ENCODE data around the gene CCDC137. TPM values are rescaled to one million over a fixed set of nuclear protein-coding genes. Genes with fewer than 3 reads are reported as not detected.

Gene CCDC137
- total RNA-seq, 3 donors from 2014 or later = 15.5 to 19.6 (median 15.6) TPM

GRCh38 chr17:81676906-81677305, 10.4 kb downstream of the CCDC137 start:
- Histone ChIP-seq H3K4me1 (ENCODE audit: low read depth) (no peaks in the 10 kb centered on the region), H3K4me3 (no peak overlapping the region), H3K36me3 (ENCODE audit: low read depth) (no peaks in the 10 kb centered on the region), H3K9me3 (no peaks in the 10 kb centered on the region)
- no peak for ATAC-seq
- no peak for DNase-seq
- TF ChIP-seq, protein P1, sequence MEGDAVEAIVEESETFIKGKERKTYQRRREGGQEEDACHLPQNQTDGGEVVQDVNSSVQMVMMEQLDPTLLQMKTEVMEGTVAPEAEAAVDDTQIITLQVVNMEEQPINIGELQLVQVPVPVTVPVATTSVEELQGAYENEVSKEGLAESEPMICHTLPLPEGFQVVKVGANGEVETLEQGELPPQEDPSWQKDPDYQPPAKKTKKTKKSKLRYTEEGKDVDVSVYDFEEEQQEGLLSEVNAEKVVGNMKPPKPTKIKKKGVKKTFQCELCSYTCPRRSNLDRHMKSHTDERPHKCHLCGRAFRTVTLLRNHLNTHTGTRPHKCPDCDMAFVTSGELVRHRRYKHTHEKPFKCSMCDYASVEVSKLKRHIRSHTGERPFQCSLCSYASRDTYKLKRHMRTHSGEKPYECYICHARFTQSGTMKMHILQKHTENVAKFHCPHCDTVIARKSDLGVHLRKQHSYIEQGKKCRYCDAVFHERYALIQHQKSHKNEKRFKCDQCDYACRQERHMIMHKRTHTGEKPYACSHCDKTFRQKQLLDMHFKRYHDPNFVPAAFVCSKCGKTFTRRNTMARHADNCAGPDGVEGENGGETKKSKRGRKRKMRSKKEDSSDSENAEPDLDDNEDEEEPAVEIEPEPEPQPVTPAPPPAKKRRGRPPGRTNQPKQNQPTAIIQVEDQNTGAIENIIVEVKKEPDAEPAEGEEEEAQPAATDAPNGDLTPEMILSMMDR (IDR thresholded peaks at IDR 0.05) = no peak
- intact Hi-C loops (cut with DNase I, micrococcal nuclease) = no loop called here

DNA sequence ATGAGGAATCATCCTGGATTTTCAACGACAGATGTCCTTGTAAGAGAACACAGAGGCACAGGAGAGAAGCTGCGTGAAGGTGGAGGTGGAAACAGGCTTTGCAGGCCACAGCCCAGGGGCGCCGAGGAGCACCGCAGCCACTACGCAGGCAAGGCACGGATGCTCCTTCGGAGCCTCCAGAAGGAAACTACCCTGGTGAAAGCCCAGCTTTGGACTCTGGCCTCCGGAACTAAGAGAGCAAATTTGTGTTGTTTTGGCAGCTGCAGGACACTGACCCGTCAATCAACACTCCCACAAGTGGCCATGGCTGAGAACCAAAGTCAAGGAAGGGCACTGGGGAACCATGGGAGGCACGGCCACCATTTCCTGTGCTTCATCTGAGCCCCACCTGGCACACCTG, 13.6 kb downstream of the CCDC137 start:
- Histone ChIP-seq H3K36me3 (ENCODE audit: low read depth) (no peaks in the 10 kb centered on the region), H3K9me3 (no peaks in the 10 kb centered on the region), H3K4me1 (ENCODE audit: low read depth) (peaks cover 14% of the 10 kb centered on the region), H3K4me3 (no peak overlapping the region)
- ATAC-seq (no peak), DNase-seq (no peak)
- intact Hi-C loops (cut with DNase I, micrococcal nuclease) = no loop called here
- TF ChIP-seq, protein P1 (IDR thresholded peaks at IDR 0.05) = no peak

DNA sequence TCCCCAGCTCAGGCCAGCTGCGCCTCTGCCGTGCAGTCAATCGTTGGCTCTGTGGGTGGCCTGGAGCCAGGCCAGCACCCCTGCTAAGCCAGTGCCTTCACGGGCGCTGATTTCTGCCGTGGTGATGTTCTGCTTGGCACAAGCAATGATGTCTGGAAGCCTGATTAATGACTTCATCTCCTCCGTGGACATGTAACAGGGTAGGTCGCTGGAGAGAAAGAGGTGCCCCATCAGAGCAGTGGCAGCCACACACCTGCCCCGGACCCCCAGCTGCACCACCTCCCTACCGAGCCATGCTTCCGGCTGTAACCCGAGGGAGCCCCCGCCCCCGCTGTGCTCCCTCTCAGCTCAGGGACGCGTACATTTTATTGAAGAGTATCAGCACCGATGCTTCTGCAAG, 15.1 kb downstream of the CCDC137 start:
- H3K4me3 ChIP-seq = no peak overlapping the region
- no peaks in the 10 kb centered on the region for H3K9me3 ChIP-seq
- H3K4me1 ChIP-seq (ENCODE audit: low read depth) = peaks cover 18% of the 10 kb centered on the region
- peaks cover 4% of the 10 kb centered on the region for H3K36me3 ChIP-seq (ENCODE audit: low read depth)
- TF ChIP-seq, protein P1 (IDR thresholded peaks at IDR 0.05) = no peak
- no peak for DNase-seq
- intact Hi-C loops (cut with DNase I, micrococcal nuclease) = no loop called here
- ATAC-seq = no peak

DNA sequence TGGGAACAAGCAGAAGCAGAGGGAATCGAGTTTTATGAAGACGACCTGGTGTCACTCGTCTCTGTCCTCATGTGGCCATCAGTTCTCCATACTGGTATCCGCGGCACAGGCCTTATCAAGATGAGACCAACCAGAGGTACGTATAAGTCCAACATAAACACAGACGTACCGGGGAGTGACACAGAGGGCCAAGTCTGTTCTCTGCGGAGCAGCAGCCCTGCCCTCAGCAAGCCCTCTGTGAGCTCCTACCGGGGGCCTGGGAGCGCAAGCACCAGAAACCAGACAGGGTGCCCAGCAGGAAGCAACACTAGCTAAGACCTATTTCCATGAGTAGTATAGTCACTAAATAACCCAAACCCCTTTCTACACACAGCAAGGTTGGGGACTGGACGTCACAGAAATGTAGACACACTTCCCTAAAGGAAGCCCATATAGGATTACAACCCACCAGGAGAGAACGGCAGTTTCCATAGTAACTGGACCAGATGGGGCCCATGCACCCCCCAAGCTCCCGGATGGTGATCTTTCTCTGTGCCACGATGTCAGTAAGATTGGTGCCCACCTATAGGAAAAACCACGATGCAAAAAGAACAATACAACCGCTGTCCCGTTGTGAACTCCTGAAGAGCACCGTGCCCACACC, 16.1 kb downstream of the CCDC137 start:
- H3K4me1 ChIP-seq (ENCODE audit: low read depth) = peaks cover 18% of the 10 kb centered on the region
- ATAC-seq (no peak), DNase-seq (no peak)
- TF ChIP-seq, protein P1 (IDR thresholded peaks at IDR 0.05) = no peak
- H3K4me3 ChIP-seq = peak overlapping the region; percentile 99
- intact Hi-C loops (cut with DNase I, micrococcal nuclease) = no loop called here
- peaks cover 4% of the 10 kb centered on the region for H3K36me3 ChIP-seq (ENCODE audit: low read depth)
- no peaks in the 10 kb centered on the region for H3K9me3 ChIP-seq

DNA sequence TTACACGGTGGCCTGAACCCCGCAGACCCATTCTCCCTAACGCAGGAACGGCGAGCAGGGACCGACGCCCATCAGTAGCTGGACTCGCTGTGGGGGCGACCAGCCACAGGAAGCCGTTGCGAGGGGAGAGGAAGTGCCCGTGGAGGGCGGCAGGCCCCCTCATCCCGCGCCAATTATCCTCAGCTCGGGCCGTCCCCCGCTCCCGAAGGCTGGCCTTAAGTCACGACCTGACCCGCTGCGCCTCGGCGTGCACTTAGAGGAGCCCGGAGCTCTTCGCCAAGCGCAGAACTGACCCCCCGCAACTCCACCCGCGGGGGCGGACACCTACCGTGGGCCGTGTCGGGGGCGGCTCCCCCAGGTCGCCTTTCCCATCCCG, 16.7 kb downstream of the CCDC137 start:
- no peaks in the 10 kb centered on the region for H3K9me3 ChIP-seq
- DNase-seq = no peak
- peaks cover 18% of the 10 kb centered on the region for H3K4me1 ChIP-seq (ENCODE audit: low read depth)
- H3K36me3 ChIP-seq (ENCODE audit: low read depth) = peaks cover 6% of the 10 kb centered on the region
- ATAC-seq = peak; percentile 27
- TF ChIP-seq, protein P1 (IDR thresholded peaks at IDR 0.05) = no peak
- intact Hi-C loops (cut with DNase I, micrococcal nuclease) = no loop called here
- peak overlapping the region; percentile 99 for H3K4me3 ChIP-seq

Data from mucosa of descending colon (tissue), 3 donors.